ENCODE results near the gene EFHC1. TPM values are rescaled to one million over a fixed set of nuclear protein-coding genes. Genes with fewer than 3 reads are reported as not detected.

The EFHC1 gene
- total RNA-seq, 4 donors from 2014 or later = 39.4 to 96.5 (median 41.6) TPM

- H3K27ac ChIP-seq = no peak overlapping the region
- no peak for DNase-seq
- 91 to 97% methylated on average over 5 of the region's 5 CpGs for WGBS, 2 donors
- no peaks in the 10 kb centered on the region for H3K9me3 ChIP-seq
- no peak overlapping the region for H3K4me3 ChIP-seq (replicated peaks in 1 of 3)
- intact Hi-C loops (cut with DNase I) = loop anchor here (10.0 kb wide), 1 partner anchor 157 kb away; no protein-coding TSS in a partner anchor
- no peaks in the 10 kb centered on the region for H3K27me3 ChIP-seq
- peaks cover 10 to 20% of the 10 kb centered on the region in 2 donors for H3K36me3 ChIP-seq
- H3K4me1 ChIP-seq = peaks cover 7 to 45% of the 10 kb centered on the region in 2 donors
- TF ChIP-seq CTCF (IDR thresholded peaks at IDR 0.05) (no peak), POLR2A (IDR thresholded peaks at IDR 0.05) (no peak)
Observed at GRCh38 chr6:52508261-52508739, 88.2 kb downstream of the EFHC1 start.

- Histone ChIP-seq H3K27me3 (no peaks in the 10 kb centered on the region), H3K27ac (no peak overlapping the region), H3K4me3 (replicated peaks in 1 of 3) (no peak overlapping the region), H3K36me3 (peaks cover 10 to 20% of the 10 kb centered on the region in 2 donors), H3K4me1 (peaks cover 5 to 36% of the 10 kb centered on the region in 2 donors), H3K9me3 (no peaks in the 10 kb centered on the region)
- TF ChIP-seq CTCF (IDR thresholded peaks at IDR 0.05) (no peak), POLR2A (IDR thresholded peaks at IDR 0.05) (no peak)
- 91 to 98% methylated on average over 14 of the region's 14 CpGs for WGBS, 2 donors
- no peak for DNase-seq
- intact Hi-C loops (cut with DNase I) = loop anchor here (10.0 kb wide), 1 partner anchor 155 kb away; no protein-coding TSS in a partner anchor
Observed at GRCh38 chr6:52509281-52510212, 89.4 kb downstream of the EFHC1 start.

- Histone ChIP-seq H3K36me3 (peaks cover 14 to 20% of the 10 kb centered on the region in 2 donors), H3K27ac (no peak overlapping the region)
- intact Hi-C loops (cut with DNase I) = no loop called here
Observed at GRCh38 chr6:52510213-52510562, 90.0 kb downstream of the EFHC1 start.

GRCh38 chr6:52511163-52511562 is 91.0 kb downstream of the EFHC1 start:
- Histone ChIP-seq H3K36me3 (peaks cover 17 to 20% of the 10 kb centered on the region in 2 donors), H3K27ac (peak overlapping the region in 1 of 3 donors; percentile 75), H3K27me3 (no peaks in the 10 kb centered on the region), H3K4me1 (peaks cover 0 to 29% of the 10 kb centered on the region in 2 donors), H3K9me3 (no peaks in the 10 kb centered on the region), H3K4me3 (replicated peaks in 1 of 3) (no peak overlapping the region)
- intact Hi-C loops (cut with DNase I) = no loop called here
- DNase-seq = no peak
- TF ChIP-seq POLR2A (IDR thresholded peaks at IDR 0.05) = no peak
- no peak for TF ChIP-seq CTCF (IDR thresholded peaks at IDR 0.05)
- 86 to 96% methylated on average over 10 of the region's 10 CpGs for WGBS, 2 donors

More at GRCh38 chr6:52510213-52510562, 90.0 kb downstream of the EFHC1 start:
- no peaks in the 10 kb centered on the region for H3K27me3 ChIP-seq
- no peak overlapping the region for H3K4me3 ChIP-seq (replicated peaks in 1 of 3)
- H3K4me1 ChIP-seq = peaks cover 0 to 30% of the 10 kb centered on the region in 2 donors
- TF ChIP-seq POLR2A (IDR thresholded peaks at IDR 0.05) (no peak), CTCF (IDR thresholded peaks at IDR 0.05) (no peak)
- no peak for DNase-seq
- no peaks in the 10 kb centered on the region for H3K9me3 ChIP-seq

All from thyroid gland (tissue), 4 donors.